Neural cell (in vitro differentiated cells): ENCODE data around the gene NOTCH4. TPM values are rescaled to one million over a fixed set of nuclear protein-coding genes. Genes with fewer than 3 reads are reported as not detected.

Experiments
- H2AFZ ChIP-seq: fragments of 200-600, 300-800 bp; sonication (generic), shearing (Covaris generic); 2 replicates; pipeline ENCODE4 v1.6.0; 2014; ENCODE audit warnings: low read depth, mild to moderate bottlenecking, antibody characterized with exemption, low read length, moderate library complexity
- H3F3A ChIP-seq: fragments of 200-600 bp; shearing (Covaris generic); 2 replicates; pipeline ENCODE4 v1.6.1; 2016; ENCODE audit warnings: mild to moderate bottlenecking, moderate library complexity, mixed read lengths, antibody characterized with exemption, low read length; ENCODE audit not compliant: insufficient read depth, poor library complexity, severe bottlenecking
- H3K27ac ChIP-seq: fragments of 200-600, 300-800 bp; sonication (generic), shearing (Covaris generic); 2 replicates; pipeline ENCODE4 v1.5.1; 2014; ENCODE audit warnings: mild to moderate bottlenecking, low read length, moderate library complexity
- H3K27me3 ChIP-seq: fragments of 300-800, 200-600 bp; sonication (generic), shearing (Covaris generic); 2 replicates; pipeline ENCODE4 v1.6.0; 2014; ENCODE audit warnings: mild to moderate bottlenecking, low read depth, low read length, moderate library complexity; ENCODE audit not compliant: insufficient read depth
- H3K36me3 ChIP-seq: fragments of 300-800, 200-600 bp; sonication (generic), shearing (Covaris generic); 2 replicates; pipeline ENCODE4 v1.5.1; 2014; ENCODE audit warnings: mild to moderate bottlenecking, antibody characterized with exemption, low read length, moderate library complexity; ENCODE audit not compliant: insufficient read depth
- H3K4me2 ChIP-seq: fragments of 300-800, 200-600 bp; sonication (generic), shearing (Covaris generic); 2 replicates; pipeline ENCODE4 v1.6.0; 2014; ENCODE audit warnings: mild to moderate bottlenecking, low read length
- H3K4me3 ChIP-seq: fragments of 300-800, 200-600 bp; sonication (generic), shearing (Covaris generic); 2 replicates; pipeline ENCODE4 v1.5.1; 2014; ENCODE audit warnings: mild to moderate bottlenecking, low read length, moderate library complexity
- H3K79me2 ChIP-seq: fragments of 200-600 bp; shearing (Covaris generic); replicated peaks from 2 replicates; pipeline ENCODE4 v1.6.0; 2014; ENCODE audit warnings: mild to moderate bottlenecking, low read length, moderate library complexity; ENCODE audit not compliant: insufficient read depth
- H3K9ac ChIP-seq: fragments of 300-800, 200-600 bp; sonication (generic), shearing (Covaris generic); 2 replicates; pipeline ENCODE4 v1.6.1; 2016; ENCODE audit warnings: mild to moderate bottlenecking, low read length, mixed read lengths
- H3K9me2 ChIP-seq: fragments of 200-600 bp; shearing (Covaris generic); 2 replicates; pipeline ENCODE4 v1.6.1; 2016; ENCODE audit warnings: mild to moderate bottlenecking, low read length, mixed read lengths; ENCODE audit not compliant: insufficient read depth
- H3K9me3 ChIP-seq: fragments of 200-600, 300-800 bp; sonication (generic), shearing (Covaris generic); 2 replicates; pipeline ENCODE4 v1.6.1; 2016; ENCODE audit warnings: mild to moderate bottlenecking, mixed run types, low read length, moderate library complexity, mixed read lengths
- H4K20me1 ChIP-seq: fragments of 200-600 bp; shearing (Covaris generic); 2 replicates; pipeline ENCODE4 v1.6.1; 2016; ENCODE audit warnings: mild to moderate bottlenecking, mixed run types; ENCODE audit not compliant: insufficient read depth
- CTCF ChIP-seq: fragments of 450-650 bp; IDR thresholded peaks from 2 replicates; pipeline ENCODE4 v1.5.1; 2014; ENCODE audit warnings: antibody characterized with exemption, mild to moderate bottlenecking, moderate library complexity; ENCODE audit not compliant: poor library complexity, severe bottlenecking
- EP300 ChIP-seq: fragments of 450-650 bp; conservative IDR thresholded peaks from 2 replicates; pipeline ENCODE4 v1.6.1; 2014; ENCODE audit warnings: antibody characterized with exemption, mild to moderate bottlenecking, moderate library complexity; ENCODE audit not compliant: poor library complexity, severe bottlenecking
- EZH2 ChIP-seq: fragments of 200-600, 300-800 bp; shearing (Covaris generic), sonication (generic); IDR thresholded peaks from 2 replicates; pipeline ENCODE4 v1.6.1; 2014; ENCODE audit warnings: antibody characterized with exemption, low read length, borderline replicate concordance, mild to moderate bottlenecking; ENCODE audit not compliant: insufficient read depth, poor library complexity, severe bottlenecking
- MXI1 ChIP-seq: fragments of 450-650 bp; conservative IDR thresholded peaks from 2 replicates; pipeline ENCODE4 v1.6.1; 2014; ENCODE audit warnings: antibody characterized with exemption, mild to moderate bottlenecking; ENCODE audit not compliant: poor library complexity, severe bottlenecking
- POLR2AphosphoS5 ChIP-seq: IDR thresholded peaks from 2 replicates; pipeline ENCODE4 v1.6.1; 2012
- RAD21 ChIP-seq: fragments of 450-650 bp; conservative IDR thresholded peaks from 2 replicates; pipeline ENCODE4 v1.6.1; 2014; ENCODE audit warnings: antibody characterized with exemption, mild to moderate bottlenecking, moderate library complexity
- SMC3 ChIP-seq: fragments of 450-650 bp; conservative IDR thresholded peaks from 2 replicates; pipeline ENCODE4 v1.6.1; 2014; ENCODE audit warnings: antibody characterized with exemption, mild to moderate bottlenecking, moderate library complexity; ENCODE audit not compliant: poor library complexity
- TAF1 ChIP-seq: IDR thresholded peaks from 2 replicates; pipeline ENCODE4 v1.6.1; 2012; ENCODE audit warnings: low read depth
- polyA plus RNA-seq: library from polyadenylated mRNA; depleted of rRNA; stranded (reverse); fragments of >200 nt; gene quantifications from 2 replicates; pipeline ENCODE4 v1.2.3, GENCODE V29; 2014
- TF ChIP-seq, protein P1 (sequence below): IDR thresholded peaks from 2 replicates; pipeline ENCODE4 v1.6.1; 2012; ENCODE audit warnings: borderline replicate concordance

The NOTCH4 gene
- polyA plus RNA-seq, 1 donor from 2014 or later, result 5.5 TPM

- Histone ChIP-seq H3K4me3 (no peak overlapping the region), H3K36me3 (no peaks in the 10 kb centered on the region), H3K4me2 (no peak overlapping the region), H3K79me2 (peaks cover 9% of the 10 kb centered on the region), H3K9me2 (no peaks in the 10 kb centered on the region), H3K27me3 (no peaks in the 10 kb centered on the region), H3K9me3 (no peaks in the 10 kb centered on the region), H4K20me1 (no peaks in the 10 kb centered on the region), H3K9ac (no peak overlapping the region), H3F3A (no peaks in the 10 kb centered on the region), H2AFZ (no peak overlapping the region), H3K27ac (no peak overlapping the region)
- TF ChIP-seq, protein P1, sequence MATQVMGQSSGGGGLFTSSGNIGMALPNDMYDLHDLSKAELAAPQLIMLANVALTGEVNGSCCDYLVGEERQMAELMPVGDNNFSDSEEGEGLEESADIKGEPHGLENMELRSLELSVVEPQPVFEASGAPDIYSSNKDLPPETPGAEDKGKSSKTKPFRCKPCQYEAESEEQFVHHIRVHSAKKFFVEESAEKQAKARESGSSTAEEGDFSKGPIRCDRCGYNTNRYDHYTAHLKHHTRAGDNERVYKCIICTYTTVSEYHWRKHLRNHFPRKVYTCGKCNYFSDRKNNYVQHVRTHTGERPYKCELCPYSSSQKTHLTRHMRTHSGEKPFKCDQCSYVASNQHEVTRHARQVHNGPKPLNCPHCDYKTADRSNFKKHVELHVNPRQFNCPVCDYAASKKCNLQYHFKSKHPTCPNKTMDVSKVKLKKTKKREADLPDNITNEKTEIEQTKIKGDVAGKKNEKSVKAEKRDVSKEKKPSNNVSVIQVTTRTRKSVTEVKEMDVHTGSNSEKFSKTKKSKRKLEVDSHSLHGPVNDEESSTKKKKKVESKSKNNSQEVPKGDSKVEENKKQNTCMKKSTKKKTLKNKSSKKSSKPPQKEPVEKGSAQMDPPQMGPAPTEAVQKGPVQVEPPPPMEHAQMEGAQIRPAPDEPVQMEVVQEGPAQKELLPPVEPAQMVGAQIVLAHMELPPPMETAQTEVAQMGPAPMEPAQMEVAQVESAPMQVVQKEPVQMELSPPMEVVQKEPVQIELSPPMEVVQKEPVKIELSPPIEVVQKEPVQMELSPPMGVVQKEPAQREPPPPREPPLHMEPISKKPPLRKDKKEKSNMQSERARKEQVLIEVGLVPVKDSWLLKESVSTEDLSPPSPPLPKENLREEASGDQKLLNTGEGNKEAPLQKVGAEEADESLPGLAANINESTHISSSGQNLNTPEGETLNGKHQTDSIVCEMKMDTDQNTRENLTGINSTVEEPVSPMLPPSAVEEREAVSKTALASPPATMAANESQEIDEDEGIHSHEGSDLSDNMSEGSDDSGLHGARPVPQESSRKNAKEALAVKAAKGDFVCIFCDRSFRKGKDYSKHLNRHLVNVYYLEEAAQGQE, result no peak
- TF ChIP-seq MXI1, result no peak
- no peak for TF ChIP-seq TAF1
- no peak for TF ChIP-seq EP300
- TF ChIP-seq CTCF, result no peak
- no peak for TF ChIP-seq RAD21
- no peak for TF ChIP-seq POLR2AphosphoS5
- TF ChIP-seq SMC3, result no peak
- TF ChIP-seq EZH2, result no peak
These were observed 65.8 kb downstream of the NOTCH4 start for GRCh38 chr6:32158052-32158451.

- Histone ChIP-seq H3K79me2 (peaks cover 9% of the 10 kb centered on the region), H3K9ac (no peak overlapping the region), H3K9me2 (no peaks in the 10 kb centered on the region), H3K4me2 (no peak overlapping the region), H3K9me3 (no peaks in the 10 kb centered on the region), H2AFZ (no peak overlapping the region), H3F3A (no peaks in the 10 kb centered on the region), H3K4me3 (no peak overlapping the region), H4K20me1 (no peaks in the 10 kb centered on the region), H3K36me3 (no peaks in the 10 kb centered on the region), H3K27me3 (peaks cover 7% of the 10 kb centered on the region), H3K27ac (no peak overlapping the region)
- TF ChIP-seq EZH2, result no peak
- no peak for TF ChIP-seq RAD21
- TF ChIP-seq MXI1, result no peak
- no peak for TF ChIP-seq EP300
- no peak for TF ChIP-seq POLR2AphosphoS5
- TF ChIP-seq TAF1, result no peak
- no peak for TF ChIP-seq CTCF
- TF ChIP-seq, protein P1, result no peak
- TF ChIP-seq SMC3, result no peak
These were observed 67.0 kb downstream of the NOTCH4 start for GRCh38 chr6:32156891-32157290.
